Activated CD8-positive, alpha-beta T cell treated with anti-CD3 and anti-CD28 coated beads for 36 hours (primary cell): ENCODE results near the gene CACNA1E. TPM values are rescaled to one million over a fixed set of nuclear protein-coding genes. Genes with fewer than 3 reads are reported as not detected.
A peak's percentile ranks its signal among the peaks of the same experiment; 100 is the strongest.

ENCODE experiments used
- ATAC-seq: fragments of 200-7000 bp; cut with Tn5 transposase; one replicate; pipeline ENCODE4 v1.10.0; 2021; ENCODE audit warnings: mild to moderate bottlenecking, moderate library complexity
- CTCF ChIA-PET: fragments of 350-600 bp; sonication (Branson Sonifier 250); formaldehyde crosslinking; loops from one replicate; lab custom pipeline; 2021; ENCODE audit warnings: antibody characterized with exemption; lab: Charles Lee
- POLR2A ChIA-PET: fragments of 350-600 bp; sonication (Branson Sonifier 250); formaldehyde crosslinking; loops from one replicate; lab custom pipeline; 2021; ENCODE audit warnings: antibody characterized with exemption; lab: Charles Lee
- DNase-seq: peaks from one replicate; pipeline ENCODE4 v3.0.0-alpha.2; 2020
- H3K27ac Mint-ChIP-seq: one replicate; pipeline ENCODE4 v1.8.0; 2021; ENCODE audit warnings: mild to moderate bottlenecking, mixed read lengths
- H3K27me3 Mint-ChIP-seq: one replicate; pipeline ENCODE4 v1.8.0; 2021; ENCODE audit warnings: mixed read lengths
- H3K36me3 Mint-ChIP-seq: one replicate; pipeline ENCODE4 v1.8.0; 2021; ENCODE audit warnings: low read depth, mixed read lengths
- H3K4me1 Mint-ChIP-seq: one replicate; pipeline ENCODE4 v1.8.0; 2021; ENCODE audit warnings: low read depth, mixed read lengths
- H3K4me3 Mint-ChIP-seq: one replicate; pipeline ENCODE4 v1.8.0; 2021; ENCODE audit warnings: mild to moderate bottlenecking, moderate library complexity, mixed read lengths
- H3K9me3 Mint-ChIP-seq: one replicate; pipeline ENCODE4 v1.8.0; 2021; ENCODE audit warnings: mixed read lengths
- intact Hi-C: fragments of 100-400 bp; cut with micrococcal nuclease; formaldehyde crosslinking; loops from one replicate; pipeline ENCODE4 v1.10.0; 2022
- total RNA-seq, 2 experiments: library from RNA; stranded (reverse); gene quantifications; one replicate each; pipeline ENCODE4 v1.2.3, GENCODE V29; 2021
- TF ChIP-seq, protein P1 (sequence below): fragments of 200-600 bp; IDR thresholded peaks from one replicate; pipeline ENCODE4 v1.8.0; 2022; ENCODE audit warnings: antibody characterized with exemption, mild to moderate bottlenecking

Gene CACNA1E
- not detected for total RNA-seq

DNA sequence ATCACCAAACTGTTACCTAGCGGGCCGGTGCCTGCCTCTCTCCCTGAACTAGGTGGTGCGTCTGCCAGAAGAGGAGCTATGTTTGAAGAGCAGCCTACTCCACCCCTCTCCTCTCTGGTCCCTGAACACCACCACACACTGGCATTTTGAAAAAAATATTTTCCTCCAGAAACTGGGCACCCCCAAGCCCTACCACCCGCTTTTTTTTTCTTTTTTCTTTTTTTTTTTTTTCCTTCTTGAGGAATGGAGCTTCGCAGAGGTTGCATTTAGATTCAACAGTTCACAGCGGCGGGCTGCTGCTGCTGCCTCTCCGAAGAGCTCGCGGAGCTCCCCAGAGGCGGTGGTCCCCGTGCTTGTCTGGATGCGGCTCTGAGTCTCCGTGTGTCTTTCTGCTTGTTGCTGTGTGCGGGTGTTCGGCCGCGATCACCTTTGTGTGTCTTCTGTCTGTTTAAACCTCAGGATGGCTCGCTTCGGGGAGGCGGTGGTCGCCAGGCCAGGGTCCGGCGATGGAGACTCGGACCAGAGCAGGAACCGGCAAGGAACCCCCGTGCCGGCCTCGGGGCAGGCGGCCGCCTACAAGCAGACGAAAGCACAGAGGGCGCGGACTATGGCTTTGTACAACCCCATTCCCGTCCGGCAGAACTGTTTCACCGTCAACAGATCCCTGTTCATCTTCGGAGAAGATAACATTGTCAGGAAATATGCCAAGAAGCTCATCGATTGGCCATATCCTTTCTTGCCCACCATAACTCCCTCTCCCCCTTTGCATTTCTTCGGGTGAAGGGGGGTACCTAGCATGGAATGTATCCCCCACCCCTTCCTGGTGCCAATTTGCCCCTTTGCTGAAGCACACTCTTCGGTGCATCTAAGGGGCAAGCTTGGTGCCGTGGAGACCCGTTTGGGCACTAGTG is at the start of gene CACNA1E:
TSS of gene CACNA1E (plus strand) at position 233 of the 911 bp plus-strand sequence. CDS start at position 461, 228 bp downstream.
- Mint-ChIP-seq H3K27ac (no peak within 1 kb of the TSS), H3K9me3 (no peaks in the 10 kb centered on the region), H3K4me1 (peaks cover 15% of the 10 kb centered on the region), H3K27me3 (peaks cover 69% of the 10 kb centered on the region), H3K36me3 (no peaks in the 10 kb centered on the region), H3K4me3 (peak within 1 kb of the TSS; percentile 38)
- no peak for DNase-seq
- CTCF ChIA-PET: interaction anchor here (1.5 kb wide), 1 partner anchor 453 kb away, joined by 4 read pairs; no protein-coding TSS in a partner anchor
- no peak for ATAC-seq
- intact Hi-C loops: no loop called here
- TF ChIP-seq, protein P1, sequence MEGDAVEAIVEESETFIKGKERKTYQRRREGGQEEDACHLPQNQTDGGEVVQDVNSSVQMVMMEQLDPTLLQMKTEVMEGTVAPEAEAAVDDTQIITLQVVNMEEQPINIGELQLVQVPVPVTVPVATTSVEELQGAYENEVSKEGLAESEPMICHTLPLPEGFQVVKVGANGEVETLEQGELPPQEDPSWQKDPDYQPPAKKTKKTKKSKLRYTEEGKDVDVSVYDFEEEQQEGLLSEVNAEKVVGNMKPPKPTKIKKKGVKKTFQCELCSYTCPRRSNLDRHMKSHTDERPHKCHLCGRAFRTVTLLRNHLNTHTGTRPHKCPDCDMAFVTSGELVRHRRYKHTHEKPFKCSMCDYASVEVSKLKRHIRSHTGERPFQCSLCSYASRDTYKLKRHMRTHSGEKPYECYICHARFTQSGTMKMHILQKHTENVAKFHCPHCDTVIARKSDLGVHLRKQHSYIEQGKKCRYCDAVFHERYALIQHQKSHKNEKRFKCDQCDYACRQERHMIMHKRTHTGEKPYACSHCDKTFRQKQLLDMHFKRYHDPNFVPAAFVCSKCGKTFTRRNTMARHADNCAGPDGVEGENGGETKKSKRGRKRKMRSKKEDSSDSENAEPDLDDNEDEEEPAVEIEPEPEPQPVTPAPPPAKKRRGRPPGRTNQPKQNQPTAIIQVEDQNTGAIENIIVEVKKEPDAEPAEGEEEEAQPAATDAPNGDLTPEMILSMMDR: no peak
- POLR2A ChIA-PET: interaction anchor here (0.7 kb wide), 1 partner anchor 279 kb away, joined by 3 read pairs; no protein-coding TSS in a partner anchor

DNA sequence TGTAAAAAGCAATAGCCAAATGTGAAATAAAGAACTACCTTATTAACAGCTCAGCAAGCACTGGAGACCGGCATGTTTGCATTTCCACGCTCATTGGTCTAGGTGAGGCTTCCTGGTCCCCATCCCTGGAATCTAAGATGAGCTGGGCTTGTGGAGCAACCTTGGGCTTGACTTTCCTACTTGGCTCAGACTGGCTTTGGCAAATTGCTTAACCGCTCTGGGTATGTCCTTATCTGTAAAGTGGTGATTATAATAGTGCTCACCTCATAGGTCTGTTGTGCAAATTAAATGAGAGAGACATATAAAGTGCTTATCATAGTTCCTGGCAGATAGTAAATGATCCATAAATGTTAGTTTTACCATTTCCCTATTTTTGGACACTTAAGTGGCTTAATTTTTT is 49.4 kb upstream of the CACNA1E start:
- TF ChIP-seq, protein P1: no peak
- H3K27ac Mint-ChIP-seq: no peak overlapping the region
- H3K9me3 Mint-ChIP-seq: no peaks in the 10 kb centered on the region

DNA sequence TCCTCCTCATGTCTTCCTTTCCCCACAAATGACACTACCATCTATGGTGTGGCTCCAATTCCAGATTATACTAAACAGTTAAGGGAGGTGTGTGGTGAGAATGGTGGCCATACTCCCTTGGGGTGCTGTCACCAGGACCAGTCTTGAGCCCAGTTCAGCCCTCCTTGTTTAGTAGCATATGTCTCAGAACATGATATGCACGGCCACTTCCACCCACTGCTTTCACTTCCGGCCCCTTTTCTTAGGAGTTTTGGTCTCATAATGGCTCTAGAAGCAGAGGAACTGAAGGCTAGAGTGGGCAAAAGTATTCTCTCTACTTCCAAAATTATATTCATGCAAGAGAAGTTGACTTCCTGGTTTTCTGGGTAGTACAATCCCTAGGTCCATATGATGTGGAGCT is 45.3 kb upstream of the CACNA1E start:
- intact Hi-C loops: no loop called here
- TF ChIP-seq, protein P1: no peak
- Mint-ChIP-seq H3K36me3 (no peaks in the 10 kb centered on the region), H3K27me3 (peaks cover 24% of the 10 kb centered on the region), H3K27ac (no peak overlapping the region), H3K4me1 (no peaks in the 10 kb centered on the region), H3K4me3 (no peak overlapping the region), H3K9me3 (no peaks in the 10 kb centered on the region)
- DNase-seq: no peak
- ATAC-seq: no peak
- POLR2A ChIA-PET: no interaction called here
- CTCF ChIA-PET: no interaction called here

More for the DNA sequence above, 49.4 kb upstream of the CACNA1E start:
- no peak overlapping the region for H3K4me3 Mint-ChIP-seq
- intact Hi-C loops: no loop called here
- no peak for ATAC-seq
- H3K27me3 Mint-ChIP-seq: peaks cover 22% of the 10 kb centered on the region
- ChIA-PET CTCF (interaction anchor here (2.0 to 3.1 kb wide), 2 partner anchors 9 to 244 kb away, joined by 7 to 14 read pairs; no protein-coding TSS in a partner anchor), POLR2A (no interaction called here)
- H3K4me1 Mint-ChIP-seq: no peaks in the 10 kb centered on the region
- DNase-seq: no peak
- no peaks in the 10 kb centered on the region for H3K36me3 Mint-ChIP-seq

- intact Hi-C loops: no loop called here
- POLR2A ChIA-PET: no interaction called here
- TF ChIP-seq, protein P1: no peak
- CTCF ChIA-PET: interaction anchor here (1.4 kb wide), 1 partner anchor 16 kb away, joined by 4 read pairs; no protein-coding TSS in a partner anchor
- Mint-ChIP-seq H3K27me3 (peaks cover 15% of the 10 kb centered on the region), H3K27ac (no peak overlapping the region), H3K9me3 (no peaks in the 10 kb centered on the region), H3K4me3 (no peak overlapping the region), H3K4me1 (no peaks in the 10 kb centered on the region), H3K36me3 (no peaks in the 10 kb centered on the region)
- no peak for DNase-seq
- no peak for ATAC-seq
Measured at GRCh38 chr1:181440510-181440909, 42.8 kb upstream of the CACNA1E start.

GRCh38 chr1:181442181-181442525 is 41.2 kb upstream of the CACNA1E start:
- DNase-seq (no peak), ATAC-seq (no peak)
- no peak overlapping the region for H3K4me3 Mint-ChIP-seq
- peaks cover 11% of the 10 kb centered on the region for H3K27me3 Mint-ChIP-seq
- CTCF ChIA-PET: no interaction called here
- intact Hi-C loops: no loop called here
- no peaks in the 10 kb centered on the region for H3K4me1 Mint-ChIP-seq
- no peaks in the 10 kb centered on the region for H3K9me3 Mint-ChIP-seq
- no peaks in the 10 kb centered on the region for H3K36me3 Mint-ChIP-seq
- no peak overlapping the region for H3K27ac Mint-ChIP-seq
- TF ChIP-seq, protein P1: no peak
- POLR2A ChIA-PET: no interaction called here
